Stomach (tissue), 9 donors: ENCODE data around the gene FGD6. TPM values are rescaled to one million over a fixed set of nuclear protein-coding genes. Genes with fewer than 3 reads are reported as not detected.

Experiments
- DNase-seq, 2 donors: peaks; one replicate each; pipeline versions ENCODE4 v3.0.0 to v3.0.0-alpha.2; 2013 to 2019
- H3K27ac ChIP-seq, 5 donors: fragments of 200-600 bp in 4 of 5; sonication (generic) in 4 of 5; one replicate each; pipeline ENCODE4 v1.5.1; 2013 to 2019; ENCODE audit warnings: mild to moderate bottlenecking in 1 of 5, moderate library complexity in 1 of 5
- H3K27me3 ChIP-seq, 3 donors: fragments of 200-600 bp; sonication (generic); one replicate each; pipeline ENCODE4 v1.5.1; 2017 to 2019; ENCODE audit warnings: mixed run types in 1 of 3
- H3K36me3 ChIP-seq, 4 donors: fragments of 200-600 bp; sonication (generic); 1 replicate in 3 of 4; 2 replicates in 1 of 4; pipeline ENCODE4 v1.5.1; 2016 to 2019
- H3K4me1 ChIP-seq, 4 donors: fragments of 200-600 bp; sonication (generic); one replicate each; pipeline ENCODE4 v1.5.1; 2016 to 2019
- H3K4me3 ChIP-seq, 4 donors: fragments of 200-600 bp; sonication (generic) in 3 of 4; one replicate each; pipeline ENCODE4 v1.5.1; 2016 to 2019; ENCODE audit warnings: mild to moderate bottlenecking in 1 of 4
- H3K9me3 ChIP-seq, 4 donors: fragments of 200-600 bp; sonication (generic); one replicate each; pipeline ENCODE4 v1.5.1; 2016 to 2019
- EP300 ChIP-seq: sonication (generic); formaldehyde crosslinking; IDR thresholded peaks from one replicate; pipeline ENCODE4 v1.6.1; 2017; ENCODE audit warnings: antibody characterized with exemption
- POLR2A ChIP-seq, 4 donors: fragments of 450-650 bp; IDR thresholded peaks; one replicate each; pipeline ENCODE4 v1.6.1; 2016; ENCODE audit warnings: antibody characterized with exemption in 4 of 4, control low read depth in 2 of 4, mild to moderate bottlenecking in 1 of 4, moderate library complexity in 1 of 4
- POLR2AphosphoS5 ChIP-seq, 3 donors: sonication (generic); formaldehyde crosslinking; IDR thresholded peaks; one replicate each; pipeline ENCODE4 v1.6.1; 2016; ENCODE audit warnings: antibody characterized with exemption in 3 of 3
- WGBS, 5 donors: extraction: QIAGEN DNeasy Blood & Tissue Kit in 3 of 5; methylation state at CpG; one replicate each; pipeline versions ENCODE4 v1.1.5 to v1.1.7; 2013 to 2018; 5-methylcytosine and 5-hydroxymethylcytosine counted together
- intact Hi-C: fragments of 100-400 bp; cut with DNase I; formaldehyde crosslinking; loops from one replicate; pipeline ENCODE4 v1.15.1; 2023; ENCODE audit warnings: low total_unique reads
- polyA plus RNA-seq, 3 donors: library from polyadenylated mRNA; stranded (reverse); fragments of 200-250 nt; gene quantifications; one replicate each; pipeline ENCODE4 v1.2.3, GENCODE V29; 2013
- total RNA-seq, 5 donors: library from RNA; depleted of rRNA; stranded (reverse); fragments of >200 nt; gene quantifications; one replicate each; pipeline versions ENCODE4 v1.1.0 to v1.2.3, GENCODE V29; 2014 to 2016
- TF ChIP-seq, protein P1 (sequence below), 7 experiments: fragments of 450-650 bp in 4 of 7; fragments of 200-600 bp in 3 of 7; sonication (generic) in 3 of 7; IDR thresholded peaks; one replicate each; pipeline ENCODE4 v1.5.1; 2016 to 2019; ENCODE audit warnings: antibody characterized with exemption in 7 of 7, control low read depth in 2 of 7, mild to moderate bottlenecking in 1 of 7
- donor health status: healthy with polysubstance abuse.
- donor health status: Bipolar disorder and iron deficiency.
- donor health status: healthy.

Gene FGD6
- total and polyA plus RNA-seq, 8 donors, result 0.92 to 16.3 (median 5.7) TPM

DNA sequence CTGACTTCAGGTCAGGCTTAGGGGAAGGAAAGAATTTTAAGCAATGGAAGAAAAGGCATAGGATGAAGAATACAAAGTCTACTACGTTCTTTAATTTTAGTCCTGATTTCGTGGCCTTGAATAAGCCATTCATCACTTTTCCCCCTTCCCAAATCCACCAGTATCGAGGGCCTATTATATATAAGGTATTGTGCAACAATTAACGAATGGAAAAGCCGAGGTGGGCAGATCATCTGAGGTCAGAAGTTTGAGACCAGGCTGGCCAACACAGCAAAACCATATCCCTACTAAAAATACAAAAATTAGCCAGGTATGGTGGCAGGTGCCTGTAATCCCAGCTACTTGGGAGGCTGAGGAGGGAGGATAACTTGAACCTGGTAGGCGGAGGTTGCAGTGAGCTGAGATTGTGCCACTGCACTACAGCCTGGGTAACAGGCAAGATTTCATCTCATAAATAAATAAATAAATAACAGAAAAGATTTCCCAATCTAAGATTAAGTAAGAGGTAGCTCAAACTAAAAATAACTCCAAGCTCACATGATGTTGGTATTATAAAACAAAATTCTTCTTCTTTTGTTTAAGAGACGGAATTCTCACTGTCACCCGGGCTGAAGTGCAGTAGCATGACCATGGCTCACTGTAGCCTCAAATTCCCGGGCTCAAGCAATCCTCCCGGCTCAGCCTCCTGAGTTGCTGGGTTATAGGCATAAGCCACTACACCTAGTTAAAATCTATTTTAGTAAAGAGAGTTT is 85.5 kb downstream of the FGD6 start:
- Histone ChIP-seq H3K4me1 (peaks cover 0 to 6% (median 0%) of the 10 kb centered on the region in 4 donors), H3K27ac (peak overlapping the region in 1 of 5 donors; percentile 20), H3K36me3 (peaks cover 0 to 30% (median 11%) of the 10 kb centered on the region in 4 donors), H3K9me3 (no peaks in the 10 kb centered on the region), H3K27me3 (no peaks in the 10 kb centered on the region), H3K4me3 (no peak overlapping the region)
- DNase-seq, result no peak
- TF ChIP-seq EP300 (no peak), POLR2A (IDR thresholded peaks at IDR 0.05) (no peak), POLR2AphosphoS5 (IDR thresholded peaks at IDR 0.05) (no peak)
- TF ChIP-seq, protein P1, sequence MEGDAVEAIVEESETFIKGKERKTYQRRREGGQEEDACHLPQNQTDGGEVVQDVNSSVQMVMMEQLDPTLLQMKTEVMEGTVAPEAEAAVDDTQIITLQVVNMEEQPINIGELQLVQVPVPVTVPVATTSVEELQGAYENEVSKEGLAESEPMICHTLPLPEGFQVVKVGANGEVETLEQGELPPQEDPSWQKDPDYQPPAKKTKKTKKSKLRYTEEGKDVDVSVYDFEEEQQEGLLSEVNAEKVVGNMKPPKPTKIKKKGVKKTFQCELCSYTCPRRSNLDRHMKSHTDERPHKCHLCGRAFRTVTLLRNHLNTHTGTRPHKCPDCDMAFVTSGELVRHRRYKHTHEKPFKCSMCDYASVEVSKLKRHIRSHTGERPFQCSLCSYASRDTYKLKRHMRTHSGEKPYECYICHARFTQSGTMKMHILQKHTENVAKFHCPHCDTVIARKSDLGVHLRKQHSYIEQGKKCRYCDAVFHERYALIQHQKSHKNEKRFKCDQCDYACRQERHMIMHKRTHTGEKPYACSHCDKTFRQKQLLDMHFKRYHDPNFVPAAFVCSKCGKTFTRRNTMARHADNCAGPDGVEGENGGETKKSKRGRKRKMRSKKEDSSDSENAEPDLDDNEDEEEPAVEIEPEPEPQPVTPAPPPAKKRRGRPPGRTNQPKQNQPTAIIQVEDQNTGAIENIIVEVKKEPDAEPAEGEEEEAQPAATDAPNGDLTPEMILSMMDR (IDR thresholded peaks at IDR 0.05), result no peak
- 81 to 89% (median 84%) methylated on average over 10 of the region's 10 CpGs for WGBS, 5 donors
- intact Hi-C loops, result loop anchor here (10.0 kb wide), 1 partner anchor 63 kb away; no protein-coding TSS in a partner anchor

DNA sequence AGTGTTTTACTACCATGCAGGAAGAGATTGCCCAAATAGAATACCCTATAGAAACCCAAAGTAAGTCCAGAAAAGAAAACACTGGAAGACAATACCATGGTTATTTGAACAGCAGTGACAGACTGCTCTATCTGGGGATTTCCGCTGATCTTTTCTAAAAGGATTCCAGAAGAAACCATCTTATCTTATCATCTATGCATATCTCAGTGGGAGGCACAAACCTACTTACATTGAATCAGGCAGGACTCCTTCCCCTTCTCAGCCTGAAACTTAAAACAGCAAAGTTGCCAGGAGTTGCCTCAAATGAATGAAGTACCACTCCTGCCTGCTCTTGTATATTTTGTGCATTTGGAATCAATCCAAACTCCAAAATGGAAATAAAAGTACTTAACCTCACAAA is 87.2 kb downstream of the FGD6 start:
- no peak for DNase-seq
- no peaks in the 10 kb centered on the region for H3K27me3 ChIP-seq
- peaks cover 0 to 6% (median 0%) of the 10 kb centered on the region in 4 donors for H3K4me1 ChIP-seq
- TF ChIP-seq, protein P1 (IDR thresholded peaks at IDR 0.05), result no peak
- TF ChIP-seq EP300, result no peak
- no peak for TF ChIP-seq POLR2AphosphoS5 (IDR thresholded peaks at IDR 0.05)
- no peak for TF ChIP-seq POLR2A (IDR thresholded peaks at IDR 0.05)
- no peak overlapping the region for H3K4me3 ChIP-seq
- WGBS, 5 donors, result 60 to 100% (median 73%) methylated on average over 1 of the region's 1 CpG
- H3K36me3 ChIP-seq, result peaks cover 0 to 30% (median 13%) of the 10 kb centered on the region in 4 donors
- H3K27ac ChIP-seq, result no peak overlapping the region
- intact Hi-C loops, result loop anchor here (10.0 kb wide), 1 partner anchor 65 kb away; no protein-coding TSS in a partner anchor
- no peaks in the 10 kb centered on the region for H3K9me3 ChIP-seq

DNA sequence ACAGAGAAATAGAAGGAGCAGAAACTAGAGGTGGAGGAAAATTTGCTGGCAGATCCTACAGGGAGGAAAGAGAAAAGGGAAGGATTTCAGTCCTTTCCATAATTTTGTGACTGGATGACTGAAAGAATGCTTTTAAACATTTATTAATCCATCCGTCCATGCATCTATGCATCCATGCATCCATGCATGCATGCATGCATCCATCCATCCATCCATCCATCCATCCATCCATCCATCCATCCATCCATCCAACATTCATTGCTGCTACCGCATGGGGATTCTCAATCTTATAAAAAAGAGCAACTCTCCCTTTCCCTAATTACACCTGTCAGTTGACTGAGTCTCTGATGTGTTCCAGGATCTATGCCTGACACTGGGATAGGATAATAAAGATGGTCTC is 88.2 kb downstream of the FGD6 start:
- TF ChIP-seq POLR2A (IDR thresholded peaks at IDR 0.05), result no peak
- no peak for TF ChIP-seq POLR2AphosphoS5 (IDR thresholded peaks at IDR 0.05)
- TF ChIP-seq, protein P1 (IDR thresholded peaks at IDR 0.05), result no peak
- TF ChIP-seq EP300, result no peak

DNA sequence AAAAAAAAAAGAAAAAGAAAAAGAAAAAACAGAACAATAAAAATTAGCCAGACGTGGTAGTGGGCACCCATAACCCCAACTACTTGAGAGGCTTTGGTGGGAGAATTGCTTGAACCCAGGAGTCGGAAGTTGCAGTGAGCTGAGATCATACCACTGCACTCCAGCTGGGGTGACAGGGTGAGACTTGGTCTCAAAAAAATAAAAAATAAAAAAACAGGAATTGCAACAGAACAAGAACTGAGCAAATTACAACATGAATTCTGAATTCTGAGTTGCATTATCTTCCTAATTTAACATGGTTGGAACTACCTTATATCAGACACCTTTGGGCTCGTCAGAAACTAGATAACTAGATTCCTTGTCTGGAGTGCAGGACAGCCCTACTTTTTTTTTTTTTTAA is 90.5 kb downstream of the FGD6 start:
- Histone ChIP-seq H3K9me3 (no peaks in the 10 kb centered on the region), H3K4me3 (no peak overlapping the region), H3K4me1 (no peaks in the 10 kb centered on the region), H3K27me3 (no peaks in the 10 kb centered on the region), H3K27ac (no peak overlapping the region), H3K36me3 (peaks cover 0 to 7% (median 4%) of the 10 kb centered on the region in 4 donors)
- whole genome bisulfite sequencing, 5 donors, result 87 to 93% (median 88%) methylated on average over 3 of the region's 3 CpGs
- intact Hi-C loops, result no loop called here
- no peak for DNase-seq
- TF ChIP-seq POLR2AphosphoS5 (IDR thresholded peaks at IDR 0.05) (no peak), POLR2A (IDR thresholded peaks at IDR 0.05) (no peak), EP300 (no peak)
- TF ChIP-seq, protein P1 (IDR thresholded peaks at IDR 0.05), result no peak

More for the DNA sequence above, 88.2 kb downstream of the FGD6 start:
- no peak for DNase-seq
- peaks cover 0 to 6% (median 0%) of the 10 kb centered on the region in 4 donors for H3K4me1 ChIP-seq
- H3K27ac ChIP-seq, result no peak overlapping the region
- 95 to 100% (median 96%) methylated on average over 2 of the region's 2 CpGs for WGBS, 5 donors
- peaks cover 0 to 21% (median 5%) of the 10 kb centered on the region in 4 donors for H3K36me3 ChIP-seq
- no peak overlapping the region for H3K4me3 ChIP-seq
- no peaks in the 10 kb centered on the region for H3K27me3 ChIP-seq
- H3K9me3 ChIP-seq, result no peaks in the 10 kb centered on the region
- intact Hi-C loops, result no loop called here
